22Rv1 (cell line): Measurements from ENCODE around the gene SLC2A10.

Source experiments
- H3K27ac ChIP-seq: fragments of 450-650 bp; 2 replicates; pipeline ENCODE4 v1.5.1; 2017
- ZFX ChIP-seq: fragments of 450-650 bp; IDR thresholded peaks from 2 replicates; pipeline ENCODE4 v1.6.1; 2017; ENCODE audit warnings: antibody characterized with exemption, borderline replicate concordance
- TF ChIP-seq, protein P1 (sequence below): fragments of 450-650 bp; IDR thresholded peaks from 2 replicates; pipeline ENCODE4 v1.5.1; 2017; ENCODE audit warnings: mild to moderate bottlenecking

SLC2A10 gene

DNA sequence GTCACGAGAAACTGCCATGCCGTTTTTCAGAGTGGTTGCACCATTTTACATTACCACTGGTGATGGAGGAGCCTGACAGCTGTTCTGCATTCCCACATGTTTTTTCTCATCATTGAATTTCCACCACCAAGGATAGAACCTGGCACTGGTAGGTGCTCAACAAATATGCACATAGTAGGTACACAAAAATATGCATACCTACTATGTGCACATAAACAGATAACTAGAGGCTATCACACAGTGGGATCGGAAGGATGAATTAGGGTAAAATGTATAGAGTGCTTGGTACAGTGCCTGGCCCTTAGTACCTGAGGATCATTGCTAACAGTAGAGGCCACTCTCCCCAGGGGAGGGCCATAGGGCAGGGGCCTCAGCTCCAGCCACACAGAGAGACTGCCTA, 47.0 kb downstream of the SLC2A10 start:
- no peak for TF ChIP-seq ZFX
- TF ChIP-seq, protein P1, sequence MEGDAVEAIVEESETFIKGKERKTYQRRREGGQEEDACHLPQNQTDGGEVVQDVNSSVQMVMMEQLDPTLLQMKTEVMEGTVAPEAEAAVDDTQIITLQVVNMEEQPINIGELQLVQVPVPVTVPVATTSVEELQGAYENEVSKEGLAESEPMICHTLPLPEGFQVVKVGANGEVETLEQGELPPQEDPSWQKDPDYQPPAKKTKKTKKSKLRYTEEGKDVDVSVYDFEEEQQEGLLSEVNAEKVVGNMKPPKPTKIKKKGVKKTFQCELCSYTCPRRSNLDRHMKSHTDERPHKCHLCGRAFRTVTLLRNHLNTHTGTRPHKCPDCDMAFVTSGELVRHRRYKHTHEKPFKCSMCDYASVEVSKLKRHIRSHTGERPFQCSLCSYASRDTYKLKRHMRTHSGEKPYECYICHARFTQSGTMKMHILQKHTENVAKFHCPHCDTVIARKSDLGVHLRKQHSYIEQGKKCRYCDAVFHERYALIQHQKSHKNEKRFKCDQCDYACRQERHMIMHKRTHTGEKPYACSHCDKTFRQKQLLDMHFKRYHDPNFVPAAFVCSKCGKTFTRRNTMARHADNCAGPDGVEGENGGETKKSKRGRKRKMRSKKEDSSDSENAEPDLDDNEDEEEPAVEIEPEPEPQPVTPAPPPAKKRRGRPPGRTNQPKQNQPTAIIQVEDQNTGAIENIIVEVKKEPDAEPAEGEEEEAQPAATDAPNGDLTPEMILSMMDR: no peak
- H3K27ac ChIP-seq: no peak overlapping the region

DNA sequence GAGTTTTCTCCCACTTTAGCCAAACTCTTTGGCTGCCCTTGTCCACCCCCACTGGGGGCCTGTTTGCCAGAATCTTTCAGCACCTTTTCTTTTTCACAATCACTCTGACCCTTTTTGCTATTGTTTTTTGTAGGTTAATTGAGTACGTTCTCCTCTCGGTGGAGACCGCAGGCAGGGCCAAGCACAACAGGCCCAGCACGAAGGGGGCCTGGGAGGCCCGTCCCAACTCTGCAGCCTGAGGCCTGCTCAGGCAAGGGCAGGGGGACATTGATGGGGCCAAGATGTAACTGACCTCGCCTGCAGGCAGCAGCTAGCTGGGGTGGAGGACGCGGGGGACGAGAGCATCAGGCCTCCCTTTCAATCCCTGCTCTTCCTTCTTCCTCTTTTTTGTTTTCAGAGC, 47.7 kb downstream of the SLC2A10 start:
- no peak overlapping the region for H3K27ac ChIP-seq
- no peak for TF ChIP-seq ZFX
- TF ChIP-seq, protein P1: no peak

DNA sequence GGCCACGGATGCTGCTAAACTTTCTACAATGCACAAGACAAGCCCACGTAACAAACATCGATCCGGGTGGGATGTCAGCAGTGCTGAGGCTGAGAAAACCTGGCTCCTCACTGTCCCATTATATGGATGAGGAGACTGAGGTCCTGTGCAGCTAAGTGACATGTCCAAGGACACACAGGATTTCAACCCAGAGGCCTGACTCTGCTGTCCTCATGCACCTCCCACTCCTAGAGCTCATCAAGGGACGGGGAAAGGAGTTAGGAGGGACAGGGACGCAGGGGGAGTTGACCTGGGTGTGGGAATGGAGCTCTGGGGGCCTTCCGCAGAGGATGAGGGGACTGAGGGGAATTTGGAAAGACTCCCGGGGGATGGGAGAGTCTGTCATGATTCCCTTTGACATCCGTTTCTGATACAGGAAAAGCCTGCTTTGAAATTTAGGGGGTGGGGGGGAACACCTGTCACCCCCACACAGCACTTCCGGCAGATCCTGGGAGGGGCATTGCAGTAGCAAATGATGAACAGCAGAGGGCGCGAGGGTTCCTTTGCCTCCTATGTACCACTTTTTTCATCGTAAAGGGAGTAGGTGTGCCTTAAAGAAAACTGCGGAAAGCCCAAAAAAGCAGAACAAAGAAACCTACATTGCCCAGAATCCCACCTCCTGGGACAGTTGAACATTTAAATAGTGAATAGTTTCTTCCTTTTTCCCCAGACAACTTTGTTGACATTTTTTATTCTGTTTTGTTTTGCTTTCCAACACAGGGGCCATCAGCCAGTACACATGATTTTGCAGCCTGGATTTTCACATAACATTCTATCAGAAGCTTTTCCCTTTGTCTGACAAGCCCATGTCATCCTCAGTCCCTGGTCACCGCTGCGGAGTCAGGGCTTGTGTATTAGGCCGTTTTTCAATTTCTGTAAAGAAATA, 48.6 kb downstream of the SLC2A10 start:
- H3K27ac ChIP-seq: no peak overlapping the region
- TF ChIP-seq, protein P1: peak; percentile 93
- TF ChIP-seq ZFX: no peak

DNA sequence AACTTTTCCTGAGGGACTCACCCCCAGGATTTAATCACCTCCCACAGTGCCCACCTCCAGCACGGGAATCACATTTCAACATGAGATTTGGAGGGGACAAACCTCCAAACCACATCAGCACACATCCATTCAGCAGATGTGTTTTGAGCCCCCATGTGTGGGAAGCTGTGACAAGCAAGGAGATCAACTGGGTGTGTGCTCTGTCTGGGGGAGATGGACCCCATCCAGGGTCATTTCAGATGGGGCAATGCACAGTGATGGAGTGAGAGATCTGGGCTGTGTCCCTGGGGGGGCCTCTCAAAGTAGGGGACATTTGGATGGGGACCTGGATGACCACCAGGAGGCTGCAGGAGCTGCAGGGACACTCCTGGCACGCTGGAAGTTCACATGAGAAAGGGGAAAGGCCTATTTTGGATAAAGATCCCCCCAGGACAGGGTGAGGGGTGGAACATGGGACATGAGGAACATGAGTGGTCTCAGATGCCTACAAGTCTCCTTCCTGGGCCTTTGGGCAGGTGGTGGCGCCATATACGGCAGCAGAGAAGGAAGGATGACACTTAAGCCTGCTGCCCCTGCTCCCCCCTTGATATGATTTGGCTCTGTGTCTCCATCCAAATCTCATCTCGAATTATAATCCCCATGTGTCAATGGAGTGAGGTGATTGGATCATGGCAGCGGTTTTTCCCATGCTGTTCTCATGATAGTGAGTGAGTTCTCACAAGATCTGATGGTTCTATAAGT, 49.6 kb downstream of the SLC2A10 start:
- TF ChIP-seq, protein P1: no peak
- TF ChIP-seq ZFX: no peak
- no peak overlapping the region for H3K27ac ChIP-seq

- no peak overlapping the region for H3K27ac ChIP-seq
These were observed 52.1 kb downstream of the SLC2A10 start for GRCh38 chr20:46761566-46761965.

DNA sequence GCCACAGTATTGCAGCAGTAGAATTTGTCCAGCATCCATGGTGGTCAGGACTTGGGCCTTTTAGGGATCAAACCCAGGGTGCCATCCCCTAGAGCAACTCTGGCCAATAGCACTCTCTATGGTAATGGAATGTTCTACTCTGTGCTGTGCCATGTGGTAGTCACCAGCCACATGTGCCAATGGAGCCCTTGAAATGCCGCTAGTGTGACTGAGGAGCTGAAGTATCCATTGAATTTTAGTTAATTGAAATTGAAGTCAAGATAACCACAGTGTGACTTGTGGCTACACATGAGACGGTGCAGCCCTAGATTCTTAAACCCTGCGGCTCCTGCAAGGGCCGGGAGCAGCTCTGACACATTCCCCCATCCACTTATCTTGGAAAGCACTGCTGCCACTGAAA, 54.6 kb downstream of the SLC2A10 start:
- TF ChIP-seq ZFX: no peak
- TF ChIP-seq, protein P1: no peak
- no peak overlapping the region for H3K27ac ChIP-seq

More at GRCh38 chr20:46761566-46761965, 52.1 kb downstream of the SLC2A10 start:
- TF ChIP-seq ZFX: no peak
- TF ChIP-seq, protein P1: no peak
